NCI-H2107 (cell line): ENCODE measurements around the gene SHOX.

Source experiments
- DNase-seq: peaks from one replicate; lab custom pipeline; 2025; lab: John Stamatoyannopoulos, UW

Gene SHOX

DNA sequence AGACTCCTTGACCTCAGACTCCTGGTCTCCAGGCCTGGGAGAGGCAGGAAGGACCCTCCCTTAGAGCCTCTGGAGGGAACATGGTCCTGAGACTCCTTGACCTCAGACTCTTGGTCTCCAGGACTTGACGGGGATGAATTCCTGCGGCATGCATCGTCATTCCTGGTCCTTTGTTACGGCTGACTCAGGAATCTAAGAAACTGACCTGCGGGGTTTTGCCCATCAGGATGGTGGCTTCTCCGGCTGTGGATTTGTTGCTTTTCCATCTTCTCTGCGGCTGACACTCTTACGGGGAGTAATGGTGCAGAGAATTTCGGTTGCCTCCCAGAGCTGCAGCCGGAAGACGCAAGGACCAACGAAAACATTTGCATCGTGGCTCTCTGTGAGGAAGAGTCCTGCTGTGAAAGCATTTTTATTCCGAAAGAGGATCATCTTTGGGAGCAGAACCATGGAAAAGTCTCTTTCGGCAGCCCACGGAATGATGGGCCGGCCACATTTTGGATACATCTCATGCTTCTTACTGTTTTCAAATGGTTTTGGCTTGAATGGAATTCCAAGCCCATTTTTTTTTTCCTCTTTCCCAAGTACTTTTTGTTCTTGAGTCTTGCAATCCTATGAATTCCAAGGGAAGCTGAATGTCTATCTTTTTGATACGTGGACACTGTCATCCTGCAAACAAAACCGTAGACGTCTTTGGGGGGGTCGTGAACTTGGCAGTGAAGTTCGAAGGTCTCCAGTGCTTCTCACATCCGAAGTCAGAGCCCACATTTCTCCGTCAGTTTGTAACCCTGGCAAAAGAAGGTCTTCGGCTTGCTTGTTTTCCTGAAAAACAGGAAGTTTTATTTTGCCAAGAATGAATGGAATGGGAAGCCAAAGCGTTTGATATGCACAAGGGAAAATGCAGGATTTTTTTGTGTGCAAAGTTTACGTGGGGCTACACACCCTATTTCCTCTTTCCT is 36.5 kb downstream of the SHOX start:
- DNase-seq = no peak

DNA sequence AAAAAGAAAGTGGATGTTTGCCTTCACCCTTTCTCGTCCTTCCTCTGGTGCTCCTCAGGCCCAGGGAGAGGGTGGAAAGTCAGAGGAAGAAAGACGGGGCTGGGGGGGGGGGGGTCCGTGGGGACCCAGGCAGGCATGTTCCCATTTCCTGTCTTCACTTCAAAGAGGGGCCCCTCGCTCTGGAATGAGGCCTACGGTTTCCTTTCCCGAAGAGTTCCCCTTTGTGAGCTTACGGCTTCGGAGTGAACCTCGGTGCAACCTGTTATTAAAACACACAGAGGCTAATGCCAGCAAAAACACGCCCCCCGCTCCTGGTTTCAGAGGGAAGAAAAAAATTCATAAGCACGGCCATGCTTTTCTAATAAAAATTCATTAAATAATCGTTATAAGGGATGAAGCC is 40.1 kb downstream of the SHOX start:
- DNase-seq = no peak

DNA sequence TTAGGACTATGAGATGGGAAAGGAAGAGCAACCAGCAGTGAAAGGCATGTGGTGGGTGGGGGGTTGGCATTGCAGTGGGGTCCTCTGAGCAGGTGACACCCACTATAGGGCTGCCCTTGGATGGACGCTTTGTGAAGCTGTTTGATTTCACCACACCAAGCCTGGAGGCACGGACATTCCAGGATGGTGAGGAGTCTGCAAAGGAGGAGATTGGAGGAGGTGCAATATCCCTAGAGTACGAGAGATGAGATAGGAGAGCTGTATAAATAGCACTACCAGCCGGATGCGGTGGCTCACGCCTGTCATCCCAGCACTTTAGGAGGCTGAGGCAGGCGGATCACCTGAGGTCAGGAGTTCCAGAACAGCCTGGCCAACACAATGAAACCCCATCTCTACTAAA is 42.3 kb downstream of the SHOX start:
- DNase-seq = no peak

DNA sequence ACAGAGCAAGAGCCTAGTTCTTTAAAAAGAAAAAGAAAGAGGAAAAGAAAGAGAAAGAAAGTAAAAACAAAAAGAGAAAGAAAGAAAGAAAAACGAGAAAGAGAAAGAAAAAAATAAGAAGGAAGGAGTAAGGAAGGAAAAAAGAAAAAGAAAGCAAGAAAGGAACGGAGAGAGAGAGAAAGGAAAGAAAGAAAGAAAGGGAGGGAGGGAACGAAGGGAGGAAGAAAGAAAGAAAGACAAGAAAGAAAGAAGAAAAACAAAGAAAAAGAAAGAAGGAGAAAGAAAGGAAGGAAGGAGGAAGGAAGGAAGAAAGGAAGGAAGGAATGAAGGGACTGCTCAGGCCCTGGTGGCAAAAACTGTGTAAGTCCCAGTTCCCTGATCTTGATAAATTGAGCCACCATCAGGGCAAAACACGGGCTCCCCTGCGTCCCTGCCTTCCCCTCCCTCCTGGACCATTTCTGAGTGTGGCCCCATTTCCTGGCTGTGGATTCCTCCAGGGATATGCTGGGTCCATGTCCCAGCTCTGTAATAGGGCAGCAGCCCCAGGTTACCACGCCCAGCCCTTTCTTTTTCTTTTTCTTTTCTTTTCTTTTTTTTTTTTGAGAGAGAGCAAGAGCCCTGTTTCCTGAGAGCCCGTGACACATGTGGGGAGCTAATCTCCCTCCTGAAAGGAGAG is 44.8 kb downstream of the SHOX start:
- no peak for DNase-seq

DNA sequence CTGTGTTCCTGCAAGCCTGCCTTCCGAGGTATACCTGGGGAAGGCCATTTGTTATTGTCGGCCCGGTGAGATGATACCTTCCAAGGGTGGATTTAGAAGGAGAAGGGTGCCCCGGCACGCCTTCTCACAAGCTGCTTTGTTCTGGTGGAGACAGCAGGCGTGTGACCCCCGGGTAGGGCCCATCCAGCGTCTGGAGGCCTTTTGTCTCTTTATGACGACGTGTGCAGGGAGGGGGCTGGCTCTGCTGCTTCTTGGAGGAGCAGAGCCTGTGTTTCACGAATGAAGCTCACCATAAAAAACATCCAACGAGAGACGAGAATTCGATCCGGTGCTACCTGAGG is 45.3 kb downstream of the SHOX start:
- no peak for DNase-seq

DNA sequence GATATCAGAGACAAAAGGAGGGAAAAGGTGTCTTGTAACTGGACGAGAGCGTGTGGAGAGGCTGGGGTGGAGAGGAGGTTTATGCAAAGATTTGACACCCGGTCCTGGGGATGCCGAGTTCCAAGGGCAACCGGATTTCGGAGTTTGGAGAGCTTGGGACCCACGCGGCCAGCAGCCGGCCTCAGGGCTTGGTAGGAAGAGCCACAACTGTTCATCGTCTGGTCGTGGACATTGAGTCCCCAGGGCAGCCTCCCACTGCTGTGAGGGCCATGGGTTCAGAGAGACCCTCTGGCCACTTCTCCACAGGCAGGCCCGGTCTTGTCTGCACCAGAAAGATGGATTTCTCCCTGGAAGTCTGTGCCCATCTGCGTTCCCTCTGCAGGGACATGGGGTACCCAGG is 46.8 kb downstream of the SHOX start:
- no peak for DNase-seq

DNA sequence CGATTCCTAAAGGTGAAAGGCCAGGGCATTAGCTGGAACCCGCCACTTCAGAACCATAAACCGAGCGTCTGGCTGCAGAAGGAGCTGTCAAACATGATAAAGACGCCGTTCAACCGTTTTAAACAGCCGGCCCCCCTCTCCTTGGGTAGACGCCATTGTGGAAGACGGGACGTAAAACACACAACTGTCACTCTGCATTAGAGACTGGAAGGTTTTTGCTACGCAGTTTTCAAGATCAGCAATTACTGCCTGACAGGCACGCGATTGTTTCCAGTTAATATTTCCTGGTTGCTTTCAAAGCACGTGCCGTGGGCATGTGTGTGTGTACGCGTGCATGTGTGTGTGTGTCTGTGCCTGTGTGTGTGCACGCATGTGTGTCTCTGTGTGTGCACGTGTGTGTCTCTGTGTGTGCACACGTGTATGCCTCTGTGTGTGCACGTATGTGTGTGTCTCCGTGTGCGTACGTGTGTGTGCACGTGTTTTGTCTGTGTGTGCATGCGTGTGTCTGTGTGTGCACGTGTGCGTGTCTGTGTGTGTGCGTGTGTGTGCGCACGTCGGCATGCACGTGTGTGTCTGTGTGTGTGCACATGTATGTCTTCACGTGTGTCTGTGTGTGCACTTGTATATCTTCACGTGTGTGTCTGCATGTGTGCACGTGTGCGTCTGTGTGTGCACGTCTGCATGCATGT is 48.8 kb downstream of the SHOX start:
- DNase-seq = no peak

DNA sequence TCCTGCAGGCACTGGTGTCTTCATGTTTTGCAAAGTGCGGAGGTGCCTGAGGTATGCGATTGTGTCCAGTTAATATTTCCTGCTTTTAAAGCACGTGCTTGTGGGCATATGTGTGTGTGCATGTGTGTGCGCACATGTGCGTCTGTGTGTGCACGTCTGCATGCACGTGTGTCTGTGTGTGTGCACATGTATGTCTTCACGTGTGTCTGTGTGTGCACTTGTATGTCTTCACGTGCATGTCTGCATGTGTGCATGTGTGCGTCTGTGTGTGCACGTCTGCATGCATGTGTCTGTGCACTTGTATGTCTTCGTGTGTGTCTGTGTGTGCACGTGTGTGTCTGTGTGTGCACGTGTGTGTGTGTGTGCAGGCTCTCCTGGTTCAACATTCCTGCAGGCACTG is 49.5 kb downstream of the SHOX start:
- DNase-seq = no peak

DNA sequence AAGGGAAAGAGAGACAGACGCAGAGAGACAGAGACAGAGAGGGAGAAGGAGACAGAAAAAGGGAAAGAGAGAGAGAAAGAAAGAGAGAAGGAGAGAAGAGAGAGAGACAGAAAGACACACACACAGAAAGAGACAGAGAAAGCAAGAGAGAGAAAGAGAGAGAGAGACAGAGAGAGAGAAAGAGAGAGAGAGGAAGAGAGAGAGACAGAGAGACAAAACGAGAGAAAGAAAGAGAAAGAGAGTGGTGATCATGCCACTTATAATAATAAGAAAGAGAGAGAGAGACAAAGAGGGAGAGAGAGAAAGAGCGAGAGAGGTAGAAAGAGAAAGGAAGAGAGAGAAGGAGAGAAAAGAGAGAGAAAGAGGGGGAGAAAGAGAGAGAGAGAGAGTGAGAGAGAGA is 51.4 kb downstream of the SHOX start:
- no peak for DNase-seq

DNA sequence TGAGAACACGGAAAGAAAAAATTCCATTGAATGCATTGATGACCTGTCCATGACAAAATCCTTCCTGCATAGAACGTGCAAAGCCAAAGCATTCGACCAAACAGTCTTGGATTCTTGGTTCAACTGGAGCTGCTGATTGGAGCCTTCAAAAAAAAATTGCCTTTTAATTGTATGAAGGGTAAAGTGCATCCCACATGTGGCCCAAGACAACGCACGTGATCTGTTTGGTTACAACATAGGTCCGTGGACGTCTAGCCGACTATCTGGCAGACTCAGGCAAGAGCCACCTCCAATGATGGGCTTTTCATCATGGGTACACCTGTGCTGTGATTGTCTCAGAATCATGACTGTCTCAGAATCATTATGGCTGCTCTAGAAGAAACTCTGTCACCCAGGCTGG is 52.3 kb downstream of the SHOX start:
- no peak for DNase-seq

DNA sequence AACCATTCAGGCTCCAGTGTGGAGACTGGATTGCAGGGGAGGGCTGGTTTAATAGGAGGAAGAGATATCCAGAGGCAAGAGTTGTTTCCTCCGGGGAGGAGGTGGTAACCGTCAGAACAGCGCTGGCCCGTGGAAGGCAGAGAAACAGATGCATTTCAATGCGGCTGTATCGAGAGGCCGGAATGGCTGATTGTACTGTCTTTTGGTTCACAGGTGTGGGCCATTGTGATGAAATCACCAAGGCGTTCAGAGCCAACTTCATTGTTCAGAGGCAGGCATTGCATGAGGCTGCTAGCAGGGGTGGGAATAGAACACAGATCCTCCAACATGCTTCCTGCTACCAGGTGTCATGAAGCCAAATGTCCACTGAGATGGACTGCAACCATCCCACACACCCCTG is 53.0 kb downstream of the SHOX start:
- no peak for DNase-seq

DNA sequence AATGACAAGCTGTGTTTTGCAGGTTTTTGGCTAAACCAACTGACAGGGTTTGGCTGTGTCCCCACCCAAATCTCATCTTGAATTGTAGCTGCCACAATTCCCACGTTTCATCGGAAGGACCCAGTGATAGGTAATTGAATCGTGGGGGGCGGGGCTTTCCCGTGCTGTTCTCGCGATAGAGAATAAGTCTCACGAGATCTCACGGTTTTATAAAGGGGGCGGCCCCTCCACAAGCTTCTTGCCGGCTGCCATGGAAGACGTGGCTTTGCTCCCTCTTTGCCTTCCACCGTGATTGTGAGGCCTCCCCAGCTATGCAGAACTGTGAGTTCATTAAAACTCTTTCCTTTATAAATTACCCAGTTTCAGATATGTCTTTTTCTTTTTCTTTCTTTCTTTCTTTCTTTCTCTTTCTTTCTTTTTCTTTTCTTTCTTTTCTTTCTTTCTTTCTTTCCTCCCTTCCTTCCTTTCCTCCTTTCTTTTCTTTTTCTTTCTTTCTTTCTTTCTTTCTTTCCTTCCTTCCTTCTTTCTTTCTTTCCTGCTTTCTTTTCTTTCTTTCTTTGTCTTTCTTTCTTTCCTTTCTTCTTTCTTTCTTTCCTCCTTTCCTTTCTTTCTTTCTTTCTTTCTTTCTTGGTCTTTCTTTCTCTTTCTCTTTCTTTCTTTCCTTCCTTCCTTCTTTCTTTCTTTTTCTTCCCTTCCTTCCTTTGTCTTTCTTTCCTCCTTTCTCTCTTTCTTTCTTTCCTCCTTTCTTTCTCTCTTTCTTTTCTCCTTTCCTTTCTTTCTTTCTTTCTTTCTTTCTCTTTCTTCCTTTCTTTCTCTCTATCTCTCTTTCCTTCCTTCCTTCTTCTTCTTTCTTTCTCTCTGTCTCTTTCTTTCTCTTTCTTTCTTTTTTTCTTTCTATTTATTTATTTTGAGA is 54.8 kb downstream of the SHOX start:
- DNase-seq = no peak

DNA sequence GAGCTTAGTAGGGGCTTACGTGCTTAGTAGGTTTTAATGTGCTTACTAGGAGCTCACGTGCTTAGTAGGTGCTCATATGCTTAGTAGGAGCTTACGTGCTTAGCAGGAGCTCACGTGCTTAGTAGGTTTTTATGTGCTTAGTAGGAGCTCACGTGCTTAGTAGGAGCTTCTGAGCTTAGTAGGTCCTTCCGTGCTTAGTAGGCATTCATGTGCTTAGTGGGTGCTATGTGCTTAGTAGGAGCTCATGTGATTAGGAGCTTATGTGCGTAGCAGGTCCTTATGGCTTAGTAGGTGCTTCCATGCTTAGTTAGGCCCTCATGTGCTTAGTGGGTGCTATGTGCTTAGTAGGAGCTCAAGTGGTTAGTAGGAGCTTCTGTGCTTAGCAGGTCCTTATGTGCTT is 59.4 kb downstream of the SHOX start:
- DNase-seq = no peak

DNA sequence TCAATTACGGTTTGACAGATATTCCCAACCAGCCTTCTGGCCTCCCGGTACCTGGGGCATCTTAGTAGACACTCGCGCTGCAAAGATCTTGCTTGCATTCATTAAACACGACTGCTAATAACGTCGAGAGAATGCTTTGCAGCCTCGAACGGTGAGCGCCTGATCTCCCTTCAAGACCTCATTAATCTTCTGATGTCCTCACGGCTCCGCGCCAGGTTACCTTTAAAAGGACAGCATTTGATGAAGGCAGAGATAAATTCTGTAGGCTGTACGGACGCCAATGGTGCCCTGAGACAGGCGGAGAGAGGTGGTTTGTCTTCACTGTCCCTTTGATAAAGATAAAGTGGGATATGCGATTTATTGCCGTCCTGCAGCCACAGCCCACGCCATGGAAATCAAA is 64.2 kb downstream of the SHOX start:
- no peak for DNase-seq

DNA sequence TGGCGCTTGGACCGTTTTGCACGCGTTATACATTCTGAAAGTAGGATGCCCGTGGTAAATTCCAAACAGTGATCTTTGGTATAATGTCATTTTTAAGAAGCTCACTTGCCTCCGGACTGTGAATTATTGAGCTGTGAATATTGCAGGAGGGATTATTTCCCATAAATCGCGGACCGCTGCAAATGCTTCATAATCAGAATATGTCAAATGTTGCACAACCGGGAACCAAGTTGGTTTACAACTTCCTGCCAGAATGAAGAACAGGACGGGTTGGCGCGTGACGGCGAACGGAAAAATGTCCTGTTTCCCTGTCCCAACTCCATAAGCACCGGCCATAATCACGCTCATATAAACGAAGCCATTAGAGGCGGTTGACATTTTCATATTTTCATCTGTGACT is 67.6 kb downstream of the SHOX start:
- no peak for DNase-seq

DNA sequence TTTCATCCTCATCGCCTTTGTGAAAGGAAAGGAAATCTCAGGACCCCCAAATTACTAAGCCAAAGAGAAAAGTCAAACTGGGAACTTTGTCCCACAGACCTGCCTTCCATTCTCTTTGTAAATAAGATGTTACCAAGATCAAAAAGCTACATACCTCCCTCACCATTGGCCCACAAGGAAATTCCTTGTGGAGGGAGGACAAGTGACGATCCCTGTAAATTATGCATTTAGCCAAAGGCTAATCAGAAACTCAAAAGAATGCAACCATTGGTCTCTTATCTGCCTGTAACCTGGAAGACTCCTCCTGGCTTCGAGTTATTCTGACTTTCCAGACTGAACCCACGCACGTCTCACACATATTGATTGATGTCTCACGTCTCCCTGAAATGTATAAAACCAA is 70.3 kb downstream of the SHOX start:
- DNase-seq = no peak

DNA sequence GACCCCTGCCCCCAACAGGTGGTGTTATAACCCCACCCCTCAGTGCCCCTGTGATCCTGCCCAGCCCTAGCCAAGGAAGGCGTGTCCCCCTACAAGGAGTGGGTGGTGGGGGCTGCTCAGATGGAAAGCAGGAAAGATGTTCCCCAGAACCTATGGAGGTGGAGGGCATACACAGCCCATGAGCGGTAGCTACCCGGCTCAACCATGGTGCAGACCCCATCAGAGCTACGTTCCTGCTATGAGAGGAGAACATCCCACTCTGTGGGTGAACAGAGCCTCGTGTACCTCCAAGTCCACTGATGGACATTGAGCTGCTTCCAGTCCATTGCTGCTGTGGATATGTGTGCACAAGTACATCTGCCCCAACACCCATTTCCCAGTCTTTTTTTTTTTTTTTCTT is 71.1 kb downstream of the SHOX start:
- DNase-seq = no peak

DNA sequence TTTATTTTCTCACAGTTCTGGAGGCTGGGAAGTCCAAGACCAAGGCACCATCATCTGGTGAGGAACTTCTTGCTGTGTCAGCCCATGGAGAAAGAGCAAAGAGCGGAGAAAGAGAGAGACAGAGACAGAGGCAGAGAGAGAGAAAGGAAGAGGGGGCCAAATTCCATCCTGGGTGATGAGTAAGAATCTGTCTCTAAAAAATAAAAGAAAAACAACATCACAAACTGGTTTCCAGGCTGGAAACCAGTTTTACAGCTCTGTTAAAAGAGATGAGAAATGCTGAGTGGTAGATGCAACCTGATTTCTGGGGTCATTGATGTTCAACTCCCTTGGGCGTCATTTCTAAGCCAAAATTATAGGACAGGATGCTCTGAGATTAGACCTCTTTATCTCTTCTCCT is 72.9 kb downstream of the SHOX start:
- no peak for DNase-seq

DNA sequence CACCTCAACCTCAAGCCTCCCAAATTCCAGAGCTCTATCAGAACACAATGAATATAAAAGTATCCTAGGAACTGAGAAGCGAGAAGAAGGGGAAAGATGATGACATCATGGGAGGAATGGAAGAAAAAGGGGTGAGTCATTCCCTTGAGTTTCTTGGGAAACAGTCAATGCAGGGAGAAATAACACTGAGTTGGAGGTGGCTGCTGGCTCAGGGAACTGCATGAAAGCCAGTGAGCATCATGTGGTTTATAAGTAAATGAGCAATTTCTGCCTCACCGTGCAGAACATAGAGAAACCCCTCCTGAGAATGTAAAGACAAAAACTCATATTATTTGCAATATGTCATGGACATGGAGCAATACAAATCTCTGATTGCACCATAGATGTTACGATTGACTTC is 73.3 kb downstream of the SHOX start:
- no peak for DNase-seq
